Right lobe of liver (tissue), 6 donors: ENCODE data around the gene DDX42. TPM values are rescaled to one million over a fixed set of nuclear protein-coding genes. Genes with fewer than 3 reads are reported as not detected.
"Not testable (repeated sequence)": the region's sequence is repeated elsewhere in the genome, so short reads cannot be mapped to it uniquely, and the experiment has no call there.

Source experiments
- ATAC-seq, 4 donors: fragments of 200-7000 bp; cut with Tn5 transposase; one replicate each; pipeline ENCODE4 v1.9.1; 2020; ENCODE audit warnings: mild to moderate bottlenecking in 4 of 4, moderate library complexity in 4 of 4
- DNase-seq, 3 donors: peaks; one replicate each; pipeline ENCODE4 v3.0.0-alpha.2; 2020
- H3K27ac ChIP-seq, 3 donors: fragments of 200-600 bp; one replicate each; pipeline ENCODE4 v1.8.0; 2022
- H3K27me3 ChIP-seq, 2 donors: fragments of 200-600 bp; one replicate each; pipeline ENCODE4 v1.8.0; 2022
- H3K36me3 ChIP-seq, 4 donors: fragments of 200-600 bp; sonication (generic) in 1 of 4; one replicate each; pipeline versions ENCODE4 v1.5.1 to v1.8.0; 2017 to 2022; ENCODE audit warnings: control low read depth in 1 of 4
- H3K4me1 ChIP-seq, 4 donors: fragments of 200-600 bp; sonication (generic) in 1 of 4; one replicate each; pipeline versions ENCODE4 v1.5.1 to v1.8.0; 2017 to 2022; ENCODE audit warnings: control low read depth in 1 of 4
- H3K4me3 ChIP-seq, 3 donors: fragments of 200-600 bp; one replicate each; pipeline ENCODE4 v1.8.0; 2022
- H3K9me3 ChIP-seq, 4 donors: fragments of 200-600 bp; sonication (generic) in 1 of 4; one replicate each; pipeline versions ENCODE4 v1.5.1 to v1.8.0; 2017 to 2022; ENCODE audit warnings: control low read depth in 1 of 4
- POLR2A ChIP-seq: fragments of 450-650 bp; IDR thresholded peaks from one replicate; pipeline ENCODE4 v1.6.1; 2017; ENCODE audit warnings: antibody characterized with exemption, mild to moderate bottlenecking
- WGBS: methylation state at CpG from one replicate; pipeline ENCODE4 v1.1.6; 2018; ENCODE audit warnings: low coverage, low lambda C conversion rate; ENCODE audit not compliant: insufficient coverage; ENCODE audit errors: missing lambda C conversion rate; 5-methylcytosine and 5-hydroxymethylcytosine counted together
- intact Hi-C, 2 donors: fragments of 100-400 bp; cut with DNase I; formaldehyde crosslinking; loops; one replicate each; pipeline versions ENCODE4 v1.11.2 to v1.14.1; 2022
- total RNA-seq, 6 experiments: library from RNA; depleted of rRNA in 2 of 6; stranded (reverse); fragments of >200 nt in 2 of 6; fragmentation: NEBNext Ultra II Directional in 3 of 6; extraction: Animal tissue kit (Norgen Biotek cat#: 25700) in 3 of 6; gene quantifications; one replicate each; pipeline versions ENCODE4 v1.1.0 to v1.2.4, GENCODE V29; 2016 to 2023
- TF ChIP-seq, protein P1 (sequence below), 4 donors: fragments of 200-600 bp in 3 of 4; fragments of 450-650 bp in 1 of 4; IDR thresholded peaks; one replicate each; pipeline versions ENCODE4 v1.5.1 to v1.8.0; 2016 to 2022; ENCODE audit warnings: antibody characterized with exemption in 4 of 4, mild to moderate bottlenecking in 2 of 4
- donor health status: DM: no; HTN: yes; CAD: no.
- donor health status: DM: no; HTN: no; CAD: no.
- donor health status: DM: no; HTN: no; CAD: no.
- donor health status: DM: no; HTN: yes; CAD: no.
- donor health status: DM: no; HTN: yes; CAD: no.

The DDX42 gene
- total RNA-seq, 6 experiments from 2014 or later = 28.5 to 45.2 (median 36.2) TPM

DNA sequence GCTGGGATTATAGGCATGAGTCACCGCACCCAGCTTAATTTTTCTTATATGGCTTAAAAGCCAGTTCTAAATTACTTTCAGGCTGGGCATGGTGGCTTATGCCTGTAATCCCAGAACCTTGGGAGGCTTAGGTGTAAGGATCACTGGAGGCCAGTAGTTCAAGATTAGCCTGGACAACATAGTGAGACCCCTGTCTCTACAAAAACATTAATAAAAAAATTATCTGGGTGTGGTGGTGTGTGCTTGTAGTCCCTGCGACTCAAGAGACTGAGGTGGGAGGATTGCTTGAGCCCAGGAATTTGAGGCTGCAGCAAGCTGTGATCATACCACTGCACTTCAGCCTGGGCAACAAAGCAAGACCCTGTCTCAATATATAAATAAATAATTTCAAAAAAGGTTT, 79.3 kb downstream of the DDX42 start:
- no peaks in the 10 kb centered on the region for H3K9me3 ChIP-seq
- no peak overlapping the region for H3K4me3 ChIP-seq
- intact Hi-C loops = no loop called here
- H3K36me3 ChIP-seq = no peaks in the 10 kb centered on the region
- no peaks in the 10 kb centered on the region for H3K4me1 ChIP-seq
- H3K27me3 ChIP-seq = no peaks in the 10 kb centered on the region
- no peak for DNase-seq
- ATAC-seq = no peak
- no peak for TF ChIP-seq POLR2A
- TF ChIP-seq, protein P1, sequence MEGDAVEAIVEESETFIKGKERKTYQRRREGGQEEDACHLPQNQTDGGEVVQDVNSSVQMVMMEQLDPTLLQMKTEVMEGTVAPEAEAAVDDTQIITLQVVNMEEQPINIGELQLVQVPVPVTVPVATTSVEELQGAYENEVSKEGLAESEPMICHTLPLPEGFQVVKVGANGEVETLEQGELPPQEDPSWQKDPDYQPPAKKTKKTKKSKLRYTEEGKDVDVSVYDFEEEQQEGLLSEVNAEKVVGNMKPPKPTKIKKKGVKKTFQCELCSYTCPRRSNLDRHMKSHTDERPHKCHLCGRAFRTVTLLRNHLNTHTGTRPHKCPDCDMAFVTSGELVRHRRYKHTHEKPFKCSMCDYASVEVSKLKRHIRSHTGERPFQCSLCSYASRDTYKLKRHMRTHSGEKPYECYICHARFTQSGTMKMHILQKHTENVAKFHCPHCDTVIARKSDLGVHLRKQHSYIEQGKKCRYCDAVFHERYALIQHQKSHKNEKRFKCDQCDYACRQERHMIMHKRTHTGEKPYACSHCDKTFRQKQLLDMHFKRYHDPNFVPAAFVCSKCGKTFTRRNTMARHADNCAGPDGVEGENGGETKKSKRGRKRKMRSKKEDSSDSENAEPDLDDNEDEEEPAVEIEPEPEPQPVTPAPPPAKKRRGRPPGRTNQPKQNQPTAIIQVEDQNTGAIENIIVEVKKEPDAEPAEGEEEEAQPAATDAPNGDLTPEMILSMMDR (IDR thresholded peaks at IDR 0.05) = no peak
- WGBS = 93% methylated on average over 2 of the region's 2 CpGs
- no peak overlapping the region for H3K27ac ChIP-seq

DNA sequence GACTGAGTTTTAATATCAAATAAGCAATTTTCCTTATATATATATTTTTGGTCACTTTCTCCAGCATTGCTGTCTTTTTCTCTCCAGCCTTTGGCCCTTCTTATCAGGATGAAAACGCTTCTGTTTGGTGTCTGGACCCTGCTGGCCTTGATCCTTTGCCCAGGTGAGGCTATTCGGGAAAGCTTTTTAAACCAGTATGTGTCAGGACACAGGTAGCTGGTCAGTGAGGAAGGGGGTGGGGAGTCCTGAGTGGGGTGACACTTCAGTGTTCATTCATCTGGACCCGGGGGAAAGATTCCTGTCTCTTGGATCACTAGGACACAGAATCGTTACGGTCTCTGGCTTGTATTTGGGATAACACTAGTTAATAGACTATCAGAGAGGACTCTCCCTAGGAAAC, 80.7 kb downstream of the DDX42 start:
- no peaks in the 10 kb centered on the region for H3K4me1 ChIP-seq
- no peak overlapping the region for H3K27ac ChIP-seq
- H3K36me3 ChIP-seq = no peaks in the 10 kb centered on the region
- peak in 2 of 4 donors; percentile 57 for ATAC-seq
- no peak for TF ChIP-seq POLR2A
- TF ChIP-seq, protein P1 (IDR thresholded peaks at IDR 0.05) = no peak
- no peaks in the 10 kb centered on the region for H3K9me3 ChIP-seq
- H3K27me3 ChIP-seq = no peaks in the 10 kb centered on the region
- intact Hi-C loops = no loop called here
- no peak overlapping the region for H3K4me3 ChIP-seq
- DNase-seq = no peak
- WGBS = 38% methylated on average over 5 of the region's 5 CpGs

DNA sequence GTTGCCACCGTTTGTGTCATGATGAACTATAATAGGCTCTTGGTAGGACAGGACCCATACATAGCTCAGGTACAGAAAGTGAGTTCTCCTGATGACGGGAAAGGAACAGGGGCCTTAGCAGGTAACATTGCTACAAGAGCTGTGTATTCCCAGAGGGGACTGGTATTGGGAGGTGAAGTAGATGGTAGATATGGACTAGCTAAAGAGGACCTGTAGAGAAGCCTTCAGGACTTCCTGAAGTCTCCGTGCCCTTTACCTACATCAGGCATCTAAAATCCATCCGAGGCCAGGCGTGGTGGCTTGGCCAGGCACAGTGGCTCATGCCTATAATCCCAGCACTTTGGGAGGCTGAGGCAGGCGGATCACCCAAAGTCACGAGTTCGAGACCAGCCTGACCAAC, 81.2 kb downstream of the DDX42 start:
- no peak overlapping the region for H3K4me3 ChIP-seq
- H3K27ac ChIP-seq = no peak overlapping the region
- DNase-seq = no peak
- intact Hi-C loops = no loop called here
- WGBS = 90% methylated on average over 7 of the region's 8 CpGs
- no peaks in the 10 kb centered on the region for H3K27me3 ChIP-seq
- no peak for TF ChIP-seq POLR2A
- ATAC-seq = no peak
- no peaks in the 10 kb centered on the region for H3K4me1 ChIP-seq
- no peaks in the 10 kb centered on the region for H3K36me3 ChIP-seq
- H3K9me3 ChIP-seq = no peaks in the 10 kb centered on the region

DNA sequence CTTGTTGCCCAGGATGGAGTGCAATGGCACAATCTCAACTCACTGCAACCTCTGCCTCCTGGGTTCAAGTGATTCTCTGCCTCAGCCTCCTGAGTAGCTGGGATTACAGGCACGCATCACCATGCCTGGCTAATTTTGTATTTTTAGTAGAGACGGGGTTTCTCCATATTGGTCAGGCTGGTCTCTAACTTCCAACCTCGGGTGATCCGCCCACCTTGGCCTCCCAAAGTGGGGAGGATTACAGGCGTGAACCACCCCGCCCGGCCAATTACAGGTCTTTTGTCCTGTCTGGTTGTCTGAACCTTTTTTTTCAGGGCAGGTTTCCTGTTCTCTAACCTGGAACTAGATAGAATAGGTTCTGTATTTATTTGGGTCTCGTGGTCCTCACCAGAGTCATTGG, 82.5 kb downstream of the DDX42 start:
- DNase-seq, ATAC-seq, intact Hi-C loops, H3K9me3 ChIP-seq, H3K27me3 ChIP-seq, H3K4me3 ChIP-seq, H3K36me3 ChIP-seq, H3K4me1 ChIP-seq, H3K27ac ChIP-seq: not testable (repeated sequence)
- WGBS = 84% methylated on average over 8 of the region's 8 CpGs

DNA sequence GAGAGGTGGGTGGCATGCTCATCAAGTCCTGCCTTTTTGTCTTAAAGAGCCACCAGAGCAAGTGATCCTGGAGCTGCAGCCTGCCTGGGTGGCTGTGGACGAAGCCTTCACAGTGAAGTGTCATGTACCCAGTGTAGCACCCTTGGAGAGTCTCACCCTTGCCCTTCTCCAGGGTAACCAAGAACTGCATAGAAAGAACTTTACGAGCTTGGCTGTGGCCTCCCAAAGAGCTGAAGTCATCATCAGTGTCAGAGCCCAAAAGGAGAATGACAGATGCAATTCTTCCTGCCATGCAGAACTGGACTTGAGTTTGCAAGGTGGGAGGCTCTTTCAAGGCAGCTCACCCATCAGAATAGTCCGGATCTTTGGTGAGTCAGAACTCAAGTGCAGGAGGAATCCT, 85.3 kb downstream of the DDX42 start:
- ATAC-seq (no peak), DNase-seq (no peak)
- intact Hi-C loops = no loop called here
- no peaks in the 10 kb centered on the region for H3K27me3 ChIP-seq
- no peaks in the 10 kb centered on the region for H3K36me3 ChIP-seq
- H3K4me1 ChIP-seq = no peaks in the 10 kb centered on the region
- 70% methylated on average over 2 of the region's 3 CpGs for WGBS
- no peak for TF ChIP-seq POLR2A
- TF ChIP-seq, protein P1 (IDR thresholded peaks at IDR 0.05) = no peak
- no peak overlapping the region for H3K4me3 ChIP-seq
- H3K9me3 ChIP-seq = no peaks in the 10 kb centered on the region
- H3K27ac ChIP-seq = no peak overlapping the region

DNA sequence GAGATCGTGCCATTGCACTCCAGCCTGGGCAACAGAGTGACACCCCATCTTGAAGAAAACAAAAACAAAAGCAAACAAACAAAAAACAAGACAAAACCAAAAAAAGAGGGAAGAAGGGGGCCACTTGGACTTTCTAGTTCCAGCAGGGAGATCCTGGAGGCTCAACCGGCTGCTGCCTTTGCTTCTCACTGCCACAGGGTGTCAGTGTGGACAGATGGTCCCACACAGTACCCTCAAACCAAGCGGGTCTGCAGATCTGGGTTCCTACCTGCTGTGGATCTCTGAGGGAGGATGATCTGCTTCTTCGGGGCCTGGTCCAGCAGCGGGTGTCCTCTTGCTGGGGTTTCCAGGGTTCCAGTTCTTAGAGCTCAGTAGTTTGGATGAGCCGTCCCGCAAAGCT, 92.7 kb downstream of the DDX42 start:
- not testable (repeated sequence) for H3K4me1 ChIP-seq

More for the DNA sequence above, 92.7 kb downstream of the DDX42 start:
- H3K27me3 ChIP-seq, DNase-seq, H3K36me3 ChIP-seq, H3K9me3 ChIP-seq, H3K27ac ChIP-seq, intact Hi-C loops, H3K4me3 ChIP-seq: not testable (repeated sequence)
- ATAC-seq = peak in 3 of 4 donors; percentile 10 to 37 (median 31)
- 44% methylated on average over 2 of the region's 7 CpGs for WGBS

Other genes starting within 250 kb of the DDX42 start
- 10 to 100 TPM; 14.9 to 31.0 (median 26.7) TPM for gene DCAF7, start 223.7 kb upstream of the DDX42 start, total RNA-seq
- gene TACO1, start 173.3 kb upstream of the DDX42 start, total RNA-seq = 10 to 100 TPM; 30.6 to 46.7 (median 35.5) TPM
- 10 to 100 TPM; 10.6 to 15.8 (median 13.0) TPM for gene MAP3K3, start 151.8 kb upstream of the DDX42 start, total RNA-seq
- 1 to 10 TPM; 2.8 to 9.4 (median 5.2) TPM for gene LIMD2, start 74.0 kb upstream of the DDX42 start, total RNA-seq
- gene STRADA, start 32.4 kb upstream of the DDX42 start, total RNA-seq = 10 to 100 TPM in 5 of 6 experiments, 1 to 10 TPM in 1; 8.4 to 15.1 (median 13.0) TPM
- 10 to 100 TPM; 45.7 to 69.9 (median 63.6) TPM for gene CCDC47, start 573 bp upstream of the DDX42 start, total RNA-seq
- gene PSMC5, start 53.3 kb downstream of the DDX42 start, total RNA-seq = 10 to 100 TPM; 52.7 to 70.9 (median 66.5) TPM
- 10 to 100 TPM; 12.9 to 25.9 (median 19.0) TPM for gene FTSJ3, start 53.5 kb downstream of the DDX42 start, total RNA-seq
- 10 to 100 TPM; 23.8 to 94.5 (median 59.5) TPM for gene SMARCD2, start 68.5 kb downstream of the DDX42 start, total RNA-seq
- not detected for gene CSH2, start 99.5 kb downstream of the DDX42 start, total RNA-seq
- gene GH2, start 107.8 kb downstream of the DDX42 start, total RNA-seq = not detected
- gene CSH1, start 122.4 kb downstream of the DDX42 start, total RNA-seq = not detected
- gene CSHL1, start 137.1 kb downstream of the DDX42 start, total RNA-seq = not detected
- not detected for gene GH1, start 144.7 kb downstream of the DDX42 start, total RNA-seq
- gene CD79B, start 158.2 kb downstream of the DDX42 start, total RNA-seq = 1 to 10 TPM in 2 of 6 experiments, under 1 TPM in 4; 0.62 to 2.2 (median 0.92) TPM
- gene SCN4A, start 198.7 kb downstream of the DDX42 start, total RNA-seq = 1 to 10 TPM in 1 of 6 experiments, under 1 TPM in 5; 0.10 to 1.4 (median 0.20) TPM
- gene PRR29, start 224.2 kb downstream of the DDX42 start, total RNA-seq = under 1 TPM in 3 of 6 experiments, not detected in 3; 0.07 to 0.33 (median 0.12) TPM
- gene ICAM2, start 246.5 kb downstream of the DDX42 start, total RNA-seq = 10 to 100 TPM in 3 of 6 experiments, 1 to 10 TPM in 3; 5.5 to 16.1 (median 8.6) TPM